Non-pigmented ciliary epithelial cell (primary cell): ENCODE data around the gene CHERP.
"Not testable (repeated sequence)": the region's sequence is repeated elsewhere in the genome, so short reads cannot be mapped to it uniquely, and the experiment has no call there.

Experiments used
- DNase-seq: peaks from one replicate; pipeline ENCODE4 v3.0.0-alpha.2; 2010; ENCODE audit warnings: low read depth

CHERP gene

GRCh38 chr19:16577531-16577985, 35.3 kb upstream of the CHERP start:
- DNase-seq, result no peak

DNA sequence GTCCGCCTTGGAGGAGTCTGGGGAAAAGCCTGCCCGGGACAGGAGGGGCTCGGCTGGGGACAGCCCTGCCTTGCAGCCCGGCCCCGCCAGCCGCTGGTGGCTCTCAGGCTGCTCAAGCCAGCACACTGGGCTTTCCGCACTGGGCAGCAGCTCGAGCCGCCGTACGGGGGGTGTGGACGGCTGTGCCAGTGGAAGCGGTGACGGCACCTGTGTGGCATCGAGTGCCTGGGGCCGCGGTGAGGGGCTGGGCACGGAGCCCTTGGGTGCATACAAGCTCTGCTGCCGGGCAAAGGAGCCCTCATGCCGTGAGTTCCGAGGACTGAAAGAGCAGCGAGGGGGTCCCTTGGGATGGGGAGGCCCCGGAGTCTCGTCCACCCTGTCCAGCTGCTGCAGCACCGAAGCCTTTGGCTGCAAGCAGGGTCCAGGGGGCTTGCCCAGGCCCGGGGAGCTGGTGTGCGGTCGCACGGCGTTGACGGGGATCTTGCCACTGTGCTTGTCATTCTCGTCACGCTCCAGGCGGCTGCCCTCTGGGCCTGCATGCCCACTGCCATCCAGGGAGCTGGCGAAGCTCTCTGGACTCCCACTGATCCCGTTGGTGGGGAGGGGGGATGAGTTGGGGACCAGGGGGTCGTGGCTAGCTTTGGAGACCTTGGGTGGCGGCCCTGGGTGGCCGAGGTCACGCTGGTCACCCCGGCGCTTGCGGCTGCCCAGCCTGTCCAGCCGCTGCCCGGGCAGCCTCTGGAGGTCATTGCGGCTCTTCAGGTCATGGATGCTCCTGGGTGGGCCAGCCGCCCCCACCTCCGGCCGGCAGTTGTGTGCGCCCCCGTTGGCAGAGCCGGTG, 34.7 kb upstream of the CHERP start:
- no peak for DNase-seq

DNA sequence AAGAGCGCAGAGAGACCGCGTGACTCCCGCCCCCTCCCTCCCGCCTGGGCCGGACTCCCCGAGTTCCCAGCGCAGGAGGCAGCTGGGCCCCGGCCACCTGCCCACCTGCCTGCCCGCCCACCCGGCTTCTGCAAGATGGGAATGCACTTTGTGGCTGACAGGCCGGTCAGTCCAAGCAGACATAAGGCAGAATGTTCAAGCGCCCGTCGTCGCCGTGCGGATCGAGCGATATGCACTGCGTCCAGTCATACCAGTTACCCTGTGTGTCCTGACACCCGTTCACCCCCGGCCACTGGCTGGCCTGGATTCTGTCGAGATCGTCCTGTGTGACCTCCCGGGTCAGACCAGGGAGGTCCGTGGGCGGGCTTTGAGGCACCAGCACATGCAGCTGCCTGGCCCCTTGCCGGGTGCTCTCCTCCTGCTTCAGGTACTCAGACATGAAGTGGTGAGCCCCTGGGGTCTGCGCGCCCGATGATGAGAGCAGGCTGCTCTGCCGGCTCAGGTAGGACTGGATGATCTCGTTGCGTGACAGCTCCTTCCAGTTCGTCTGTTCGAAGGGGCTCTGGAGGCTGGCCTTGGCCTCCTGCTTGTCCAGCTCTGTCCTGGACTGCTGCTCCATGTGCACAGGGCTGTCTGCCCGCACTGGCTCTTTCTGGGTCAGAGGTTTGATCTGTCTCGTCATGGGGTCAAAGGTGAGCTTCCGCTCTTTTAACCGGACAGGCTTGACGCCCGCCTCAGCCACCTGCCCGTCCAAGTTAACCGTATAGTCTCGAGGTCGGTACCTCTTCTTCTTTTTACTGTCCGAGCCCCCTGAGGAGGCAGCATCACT, 33.8 kb upstream of the CHERP start:
- DNase-seq, result no peak

GRCh38 chr19:16575282-16575681, 33.0 kb upstream of the CHERP start:
- DNase-seq, result no peak

DNA sequence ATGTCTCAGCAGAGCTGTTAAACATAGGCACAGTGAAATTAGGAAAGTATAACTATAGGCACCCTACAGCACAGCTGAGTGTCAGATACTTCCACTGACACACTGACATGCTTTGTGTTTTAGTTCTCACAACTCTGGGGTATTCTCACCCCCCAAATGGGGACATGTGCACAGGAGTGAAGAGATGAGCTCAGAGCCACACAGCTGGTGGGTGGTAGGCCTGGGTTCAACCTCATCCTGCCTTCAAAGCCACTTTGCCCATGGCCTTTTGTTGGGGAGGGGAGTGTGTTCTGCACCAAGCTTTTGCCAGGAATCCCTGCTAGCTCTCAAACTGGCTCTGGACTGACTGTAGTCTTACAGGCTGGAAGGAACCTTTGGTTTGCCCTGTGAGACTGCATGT, 31.7 kb upstream of the CHERP start:
- DNase-seq, result no peak

- DNase-seq, result no peak
Observed at GRCh38 chr19:16573296-16573695, 31.1 kb upstream of the CHERP start.

DNA sequence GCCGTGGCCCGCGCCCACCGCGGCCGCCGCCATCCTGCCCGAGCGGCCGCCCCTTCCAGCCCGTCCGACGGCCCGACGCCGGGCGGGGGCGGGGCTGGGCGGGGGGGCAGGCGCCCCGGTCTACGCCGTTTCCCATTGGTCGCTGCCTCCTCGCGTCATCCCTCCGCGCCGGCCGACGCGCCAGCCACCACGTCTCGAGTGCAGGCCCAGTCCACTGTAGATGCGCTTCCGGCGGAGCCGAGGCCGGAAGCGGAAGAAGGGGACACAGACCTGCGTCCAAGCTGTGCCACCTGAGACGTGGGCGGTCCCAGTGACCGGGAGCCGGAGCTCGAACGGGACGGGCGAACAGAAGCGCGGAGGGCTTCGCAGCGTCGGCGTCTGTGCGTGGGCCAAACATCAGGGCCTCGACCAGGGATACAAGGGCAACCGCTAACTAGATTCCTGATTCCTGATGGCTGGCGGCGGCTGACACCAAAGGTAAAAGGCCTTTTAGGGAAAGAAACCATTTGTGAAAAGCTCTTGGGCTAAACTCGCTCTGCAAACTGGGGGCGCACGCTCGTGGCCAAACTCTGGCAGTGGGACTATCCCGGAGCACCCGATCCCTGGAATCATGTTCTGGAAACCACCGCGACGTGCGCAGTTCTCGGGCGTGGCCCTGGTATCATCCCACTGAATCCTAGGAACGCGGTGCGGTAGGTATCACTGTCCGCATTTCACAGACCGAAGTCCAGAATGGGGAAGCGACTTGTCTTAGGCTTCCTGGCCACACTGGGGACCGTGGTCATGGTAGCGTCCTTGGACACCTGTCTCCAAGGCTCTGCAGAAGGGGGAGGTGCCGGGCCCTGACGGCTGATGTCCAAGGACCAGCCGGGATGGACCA, 30.3 kb upstream of the CHERP start, which contains the start of gene SLC35E1:
Gene SLC35E1, minus strand, starts transcription at position 84 of the 880 bp plus-strand sequence. Its CDS starts 51 bp downstream, at position 33.
- peak; percentile 60 for DNase-seq

- DNase-seq, result no peak
Observed at GRCh38 chr19:16571822-16572331, 29.6 kb upstream of the CHERP start.

DNA sequence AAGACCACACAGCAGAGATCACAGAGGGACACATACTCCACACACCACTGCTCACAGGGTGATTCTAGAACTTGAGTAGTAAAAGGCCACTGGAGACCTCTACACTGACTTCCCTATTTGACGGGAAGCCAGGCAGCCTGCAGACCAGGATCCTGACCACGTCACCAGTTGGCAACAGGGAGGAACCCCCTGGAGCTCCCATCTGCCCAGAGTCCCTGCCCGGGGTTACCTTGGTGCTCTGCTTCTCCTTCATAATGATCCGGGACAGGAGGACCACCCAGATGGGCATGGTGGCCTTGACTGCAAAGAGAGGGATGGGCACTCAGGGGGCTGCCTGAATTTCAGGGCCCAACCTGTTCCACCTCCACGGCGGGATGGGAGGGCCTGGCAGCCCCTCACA, 29.0 kb upstream of the CHERP start:
- no peak for DNase-seq

- no peak for DNase-seq
Observed at GRCh38 chr19:16569609-16570320, 27.5 kb upstream of the CHERP start.

- DNase-seq, result no peak
Observed at GRCh38 chr19:16566702-16567101, 24.5 kb upstream of the CHERP start.

- no peak for DNase-seq
Observed at GRCh38 chr19:16566161-16566560, 23.9 kb upstream of the CHERP start.

DNA sequence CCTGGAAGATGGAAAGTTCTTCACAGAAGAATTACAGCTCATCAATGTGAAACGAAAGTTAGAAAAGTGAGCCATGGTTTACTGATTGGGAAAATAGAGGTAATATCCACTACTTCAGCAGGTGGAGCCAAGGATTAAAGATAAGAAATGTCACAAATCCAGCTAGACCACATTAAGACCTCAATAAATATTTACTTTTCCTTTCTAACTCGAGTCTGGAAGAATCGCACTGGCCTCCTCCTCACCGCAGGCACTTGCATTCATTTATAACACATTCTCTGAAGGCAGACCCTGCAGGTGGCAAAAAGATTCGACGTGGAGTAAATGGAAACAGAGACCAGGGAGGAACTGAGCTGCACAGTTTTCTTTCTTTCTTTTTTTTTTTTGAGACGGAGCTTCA, 22.6 kb upstream of the CHERP start:
- no peak for DNase-seq

GRCh38 chr19:16562608-16563025, 20.4 kb upstream of the CHERP start:
- no peak for DNase-seq

DNA sequence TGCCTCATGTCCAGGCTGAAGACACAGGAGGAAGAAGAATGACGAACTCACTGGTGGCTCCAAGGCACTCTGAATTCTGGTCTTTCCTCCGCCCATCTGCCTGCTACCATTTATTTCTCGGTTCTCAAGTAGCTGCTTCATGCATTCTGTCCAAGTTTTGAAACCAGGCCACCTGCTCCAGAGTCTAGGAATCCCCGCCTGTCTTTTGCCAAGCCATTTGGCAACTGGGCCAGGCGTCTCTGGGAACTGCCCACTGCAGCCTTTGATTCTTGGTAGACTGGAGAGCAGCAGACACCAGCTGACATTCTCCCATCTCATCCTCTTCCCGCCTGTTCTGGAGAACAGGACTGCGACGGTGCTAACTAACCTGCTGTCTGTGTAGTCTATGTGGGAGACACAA, 19.1 kb upstream of the CHERP start:
- no peak for DNase-seq

DNA sequence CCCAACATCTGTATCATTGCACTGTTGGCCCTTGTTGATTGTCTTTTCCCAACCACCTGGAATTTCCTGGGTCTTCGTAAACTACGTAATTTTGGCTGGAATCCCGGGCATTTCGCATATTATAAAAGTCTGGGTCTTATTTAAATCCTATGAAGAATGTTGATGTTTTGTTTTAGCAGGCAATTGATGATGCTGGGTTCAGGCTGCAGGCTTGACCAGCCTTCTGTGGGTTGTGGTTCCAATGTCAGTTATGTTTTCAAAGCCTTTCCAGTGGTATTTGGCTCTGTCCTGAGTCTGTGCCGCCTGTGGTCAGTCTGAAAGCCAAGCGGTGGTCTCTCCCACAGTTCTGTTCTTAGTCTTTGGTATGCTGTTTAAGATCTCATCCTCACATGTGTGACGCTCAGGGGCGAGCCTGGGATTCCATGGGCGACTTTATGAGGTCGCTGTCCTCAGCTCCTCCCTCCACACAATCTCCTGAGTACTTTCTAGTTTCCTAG, 17.6 kb upstream of the CHERP start:
- DNase-seq, result no peak

DNA sequence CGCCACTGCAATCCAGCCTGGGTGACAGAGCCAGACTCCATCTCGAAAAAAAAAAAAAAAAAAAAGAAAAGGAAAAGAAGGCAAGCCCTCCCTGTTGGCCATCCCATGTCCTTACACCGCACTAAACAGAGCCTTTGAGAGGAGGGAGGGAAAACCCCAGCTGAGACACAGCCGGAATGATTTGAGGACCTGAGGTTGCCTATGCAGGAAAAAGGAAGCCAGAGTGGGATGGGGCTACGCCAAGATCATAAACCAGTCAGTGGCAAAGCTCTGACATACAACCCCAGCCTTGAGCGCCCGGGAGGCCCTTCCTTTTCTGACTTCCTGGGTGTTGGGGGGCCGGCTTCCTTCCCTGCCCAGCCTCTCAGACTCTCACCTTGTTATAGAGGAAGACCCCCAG, 12.5 kb upstream of the CHERP start:
- no peak for DNase-seq

GRCh38 chr19:16551902-16552301, 9.7 kb upstream of the CHERP start:
- DNase-seq, result not testable (repeated sequence)

DNA sequence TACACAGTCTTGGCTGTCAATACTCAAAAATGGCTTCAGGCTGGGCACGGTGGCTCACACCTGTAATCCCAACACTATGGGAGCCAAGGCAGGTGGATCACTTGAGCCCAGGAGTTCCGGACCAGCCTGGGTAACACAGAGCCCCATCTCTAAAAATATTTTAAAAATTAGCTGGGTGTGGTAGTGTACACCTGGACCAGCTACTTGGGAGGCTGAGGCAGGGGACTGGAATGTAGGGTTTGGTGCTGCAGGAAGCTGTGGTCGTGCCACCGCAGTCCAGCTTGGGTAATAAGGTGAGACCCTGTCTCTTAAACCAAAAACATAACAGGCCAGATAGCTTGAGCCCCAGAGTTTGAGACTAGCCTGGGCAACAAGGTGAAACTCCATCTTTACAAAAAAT, 6.7 kb upstream of the CHERP start:
- no peak for DNase-seq

- no peak for DNase-seq
Observed at GRCh38 chr19:16544473-16545231, 2.4 kb upstream of the CHERP start.
